Globus pallidus (tissue), 1 donor: ENCODE data around the gene EPHA2.
"Not testable (repeated sequence)": the region's sequence is repeated elsewhere in the genome, so short reads cannot be mapped to it uniquely, and the experiment has no call there.

Source experiments
- DNase-seq: peaks from one replicate; pipeline ENCODE4 v3.0.0-alpha.2; 2015; ENCODE audit warnings: low spot score

Gene EPHA2

DNA sequence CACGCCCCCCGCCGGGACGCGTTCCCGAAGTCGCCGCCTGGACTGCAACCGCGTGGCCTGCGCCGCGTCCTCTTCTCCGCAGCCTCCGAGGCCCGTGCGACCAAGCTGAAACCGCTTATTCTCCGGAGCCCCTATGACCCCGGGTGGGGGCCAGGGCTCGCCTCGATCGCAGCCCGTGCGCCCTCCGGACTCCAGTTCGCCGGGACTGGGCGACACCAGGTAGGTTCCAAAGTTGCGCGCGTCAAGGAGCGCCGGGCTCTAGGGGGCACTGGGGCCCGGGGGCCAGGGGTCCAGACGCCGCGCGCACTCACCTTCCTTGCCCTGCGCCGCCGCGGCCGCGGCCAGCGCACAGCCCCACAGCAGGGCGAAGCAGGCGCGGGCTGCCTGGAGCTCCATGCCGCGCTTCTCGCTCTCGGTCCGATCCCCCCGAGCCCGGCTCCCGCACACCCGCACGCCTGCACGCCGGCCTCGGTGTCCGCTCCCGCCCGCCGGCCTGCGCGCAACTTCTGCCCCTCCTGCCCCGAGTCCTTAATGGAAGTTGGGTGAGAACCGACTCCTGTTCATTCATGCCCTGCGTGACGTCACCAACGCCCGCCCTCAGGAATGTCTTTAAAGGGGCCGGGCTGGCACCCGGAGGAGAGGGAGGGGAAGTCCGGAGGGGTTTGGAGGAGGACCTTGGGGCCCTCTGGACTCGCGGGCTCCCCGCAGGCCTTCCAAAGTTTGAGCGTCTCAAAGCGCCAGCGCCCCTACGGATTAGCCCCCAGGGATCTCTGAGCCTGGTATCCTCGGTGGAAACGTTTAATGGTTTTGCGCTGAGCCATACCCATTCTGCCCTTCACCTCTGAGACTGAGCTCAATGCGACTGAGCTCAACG, at the start of gene EPHA2:
EPHA2 (minus strand) TSS at position 533 of the 874 bp plus-strand sequence; CDS start at position 396, 137 bp downstream.
- peak; percentile 58 for DNase-seq

DNA sequence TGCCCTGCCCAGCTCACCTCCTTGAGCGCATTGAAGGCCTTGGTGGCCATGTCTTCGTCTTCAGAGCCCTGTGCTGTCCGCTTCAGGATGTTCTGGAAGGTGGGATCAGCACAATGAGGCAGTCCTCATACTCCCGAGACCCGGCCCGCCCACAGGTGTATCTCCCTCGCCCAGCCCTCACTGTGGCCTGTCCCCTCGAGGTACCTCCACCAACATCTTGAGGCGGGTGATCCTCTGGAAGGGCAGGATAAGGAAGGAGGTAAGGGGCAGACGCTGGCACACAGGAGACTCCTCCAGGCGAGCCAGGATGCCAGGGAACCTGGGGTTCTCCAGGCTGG, 49.4 kb upstream of the EPHA2 start:
- DNase-seq = no peak

DNA sequence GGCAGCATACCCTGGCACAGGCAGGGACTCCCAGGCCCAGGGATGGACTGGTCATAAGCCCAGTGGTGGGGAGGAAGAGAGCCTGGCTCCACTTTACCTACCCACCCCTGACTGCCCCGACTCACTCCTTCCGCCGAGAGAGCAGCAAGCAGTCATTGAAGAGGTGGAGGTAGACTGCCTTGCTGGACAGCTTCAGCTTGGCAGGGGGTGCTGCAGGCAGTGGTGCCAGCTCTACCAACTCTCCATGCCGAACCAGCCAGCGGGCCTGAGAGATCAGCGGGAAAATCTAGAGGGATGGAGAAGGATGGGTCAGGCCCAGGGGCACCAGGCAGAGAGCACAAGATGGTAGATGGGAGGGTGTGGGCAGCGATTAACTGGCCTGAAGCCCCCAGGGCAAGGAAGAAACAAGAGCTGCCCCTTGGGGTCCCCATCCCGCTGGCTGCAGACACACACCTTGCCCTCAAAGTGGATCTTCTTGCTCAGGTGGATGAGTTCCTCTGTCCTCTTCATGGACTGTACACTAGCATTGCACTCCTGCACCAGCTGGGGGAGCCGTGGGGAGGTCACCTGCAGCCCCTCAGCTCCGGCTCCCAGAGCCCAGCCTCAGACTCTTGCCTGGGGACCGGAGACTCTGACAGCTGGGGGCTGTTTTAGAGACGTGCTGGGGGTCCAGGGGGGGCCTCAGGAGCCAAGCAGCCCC, 48.9 kb upstream of the EPHA2 start:
- DNase-seq = no peak

DNA sequence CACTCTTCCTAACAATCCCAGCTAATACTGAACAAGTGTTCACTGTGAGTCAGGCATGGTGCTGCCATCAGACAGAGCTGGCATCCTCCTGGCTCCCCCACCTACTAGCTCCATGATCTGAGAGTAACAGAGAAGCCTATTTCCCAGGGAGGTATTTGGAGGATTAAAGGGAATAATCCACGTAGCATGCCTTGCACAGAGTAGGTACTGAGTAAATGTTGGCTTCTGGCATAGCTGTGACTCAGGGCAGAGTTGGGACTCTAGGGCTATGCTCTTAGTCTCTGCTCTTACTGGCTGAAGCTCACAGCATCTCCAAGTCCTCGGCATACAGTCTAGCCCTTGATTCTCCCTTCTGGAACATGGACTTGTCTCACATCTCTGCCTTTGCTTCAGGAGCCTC, 48.3 kb upstream of the EPHA2 start:
- no peak for DNase-seq

DNA sequence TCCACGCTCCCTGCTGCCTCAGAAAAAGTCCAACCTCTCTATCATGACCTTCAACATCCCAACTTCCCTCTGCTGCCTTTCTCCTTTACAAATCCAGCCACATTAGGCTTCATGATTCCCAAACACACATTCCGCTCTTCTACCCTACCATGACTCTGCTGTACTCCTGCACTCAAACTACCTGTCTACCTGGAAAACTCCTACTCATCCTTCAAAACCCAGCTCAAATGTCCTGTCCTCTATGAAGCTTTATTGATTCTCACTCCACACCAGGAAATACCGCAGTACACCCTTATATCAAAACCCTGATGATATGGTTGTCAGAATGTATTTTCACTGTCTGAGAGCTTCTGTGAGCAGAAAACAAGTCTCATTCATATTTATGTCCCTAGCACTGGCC, 47.7 kb upstream of the EPHA2 start:
- no peak for DNase-seq

DNA sequence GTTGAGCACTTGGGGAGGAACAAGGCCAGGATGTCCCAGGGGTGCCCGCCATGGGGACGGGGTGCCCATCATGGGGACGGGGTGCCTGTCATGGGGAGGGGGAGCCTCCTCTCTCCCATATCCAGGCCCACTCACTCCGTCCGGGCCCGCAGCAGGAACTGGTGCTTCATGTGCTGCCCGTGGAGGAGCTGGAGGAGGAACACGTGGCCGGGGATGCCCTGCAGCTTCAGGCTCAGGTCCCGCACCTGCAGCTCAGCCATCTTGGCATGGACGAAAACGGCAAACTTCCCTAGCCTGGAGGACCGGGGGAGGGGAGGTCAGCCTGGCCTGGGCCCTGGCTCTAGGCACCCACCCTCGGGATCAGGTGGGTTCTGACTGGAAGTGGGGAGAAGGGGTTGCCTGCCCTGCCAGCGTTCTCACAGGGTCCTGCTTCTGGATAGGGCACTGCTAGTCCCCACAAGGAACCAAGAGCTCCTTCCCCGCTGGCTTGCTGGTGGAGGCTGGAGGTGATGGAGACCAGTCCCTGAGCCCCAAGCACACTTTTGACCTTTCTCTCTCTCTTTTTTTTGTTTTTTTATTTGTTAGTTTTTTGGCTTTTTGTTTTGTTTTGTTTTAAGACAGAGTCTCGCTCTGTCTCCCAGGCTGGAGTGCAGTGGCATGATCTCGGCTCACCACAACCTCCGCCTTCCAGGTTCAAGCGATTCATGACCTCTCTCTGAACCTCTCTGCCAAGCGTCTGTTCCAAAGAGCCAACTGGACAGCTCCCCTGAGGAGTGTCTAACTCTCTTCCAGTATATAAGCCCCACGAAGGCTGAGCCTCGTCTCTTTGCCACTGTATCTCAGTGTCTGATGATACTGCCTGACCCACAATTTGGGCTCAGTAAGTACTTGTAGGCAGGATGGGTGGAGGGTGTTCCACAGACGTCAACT, 46.7 kb upstream of the EPHA2 start:
- DNase-seq = no peak

DNA sequence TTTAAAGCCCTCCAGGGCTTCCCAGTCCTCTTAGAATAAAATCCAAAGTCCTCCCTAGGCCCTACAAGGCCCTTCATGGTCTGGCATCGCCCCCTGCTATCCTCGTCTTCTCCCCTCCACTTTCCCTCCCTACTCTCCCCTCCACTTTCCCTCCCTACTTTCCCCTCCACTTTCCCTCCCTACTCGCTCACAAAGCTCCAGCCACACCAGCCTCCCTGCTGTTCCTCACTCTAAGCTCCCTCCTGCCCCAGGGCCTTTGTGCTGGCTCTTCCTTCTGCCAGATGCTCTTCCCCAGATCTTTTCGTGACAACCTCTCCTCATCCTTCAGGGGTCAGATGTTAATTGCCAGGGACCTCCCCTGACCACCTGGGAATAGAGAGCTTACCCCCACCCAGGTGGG, 43.8 kb upstream of the EPHA2 start:
- DNase-seq = no peak

DNA sequence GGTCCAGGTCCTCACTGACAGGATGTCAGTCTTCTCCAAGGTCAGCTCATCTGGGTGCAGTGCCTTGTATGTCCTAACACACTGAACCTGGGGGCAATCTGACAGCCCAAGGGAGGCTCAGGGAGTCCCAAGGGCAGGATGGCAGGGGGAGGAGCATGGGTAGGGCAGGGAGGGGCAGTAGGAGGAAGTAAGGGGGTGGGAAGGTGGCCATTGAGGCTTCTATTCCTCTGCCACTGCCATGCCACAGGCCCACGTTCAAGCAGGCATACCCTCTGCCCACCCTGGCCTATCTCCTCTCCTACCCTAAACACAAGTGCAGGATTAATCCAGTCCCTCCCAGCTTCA, 43.3 kb upstream of the EPHA2 start:
- DNase-seq = no peak

DNA sequence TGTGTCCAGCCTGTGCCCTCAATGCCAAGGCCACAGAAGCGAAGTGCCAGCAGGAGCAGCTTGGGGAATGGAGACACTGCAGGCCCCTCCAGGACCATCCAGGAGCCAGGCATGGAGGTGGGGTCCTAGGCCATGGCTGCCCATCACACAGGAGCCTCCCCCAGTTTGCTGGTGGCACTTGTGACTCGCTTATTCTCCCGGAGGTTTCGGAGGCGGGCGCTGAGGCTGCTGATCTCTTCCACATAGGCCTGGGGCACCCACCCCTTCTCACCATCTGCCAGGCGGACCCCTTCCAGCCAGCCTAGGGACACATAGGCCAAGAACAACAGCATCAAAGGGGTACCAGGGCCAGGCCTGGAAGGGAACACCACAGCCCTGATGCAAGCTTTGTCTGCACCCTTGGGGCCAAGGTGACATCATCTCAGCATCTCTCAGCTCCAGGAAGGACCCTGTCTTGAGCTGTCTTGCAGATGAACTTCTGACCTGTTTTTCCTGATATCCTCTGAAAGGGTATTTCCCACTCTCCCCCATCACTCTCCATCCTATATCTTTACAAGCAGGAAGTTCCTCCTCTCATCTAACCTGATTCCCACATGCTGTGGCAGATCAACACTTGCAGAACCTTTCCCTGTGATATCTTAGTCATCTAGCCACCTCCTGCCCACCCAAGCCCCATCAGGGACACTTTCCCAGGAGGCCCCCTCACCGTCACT, 42.7 kb upstream of the EPHA2 start:
- no peak for DNase-seq

DNA sequence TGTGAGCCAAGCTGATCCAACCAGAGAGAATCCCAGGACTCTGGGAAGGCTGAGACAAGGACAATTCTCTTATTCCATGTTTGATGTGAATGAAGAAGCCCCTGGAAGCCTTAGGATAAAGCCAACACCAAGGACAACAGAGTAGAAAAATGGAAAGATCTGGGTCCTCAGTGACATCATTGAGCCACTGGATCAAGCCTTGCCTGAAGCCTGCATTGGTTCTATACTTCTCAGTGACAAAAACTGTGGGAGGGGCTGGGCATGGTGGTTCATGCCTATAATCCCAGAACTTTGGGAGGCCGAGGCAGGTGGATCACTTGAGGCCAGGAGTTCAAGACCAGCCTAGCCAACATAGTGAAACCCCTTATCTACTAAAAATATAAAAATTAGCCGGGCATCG, 41.0 kb upstream of the EPHA2 start:
- no peak for DNase-seq

DNA sequence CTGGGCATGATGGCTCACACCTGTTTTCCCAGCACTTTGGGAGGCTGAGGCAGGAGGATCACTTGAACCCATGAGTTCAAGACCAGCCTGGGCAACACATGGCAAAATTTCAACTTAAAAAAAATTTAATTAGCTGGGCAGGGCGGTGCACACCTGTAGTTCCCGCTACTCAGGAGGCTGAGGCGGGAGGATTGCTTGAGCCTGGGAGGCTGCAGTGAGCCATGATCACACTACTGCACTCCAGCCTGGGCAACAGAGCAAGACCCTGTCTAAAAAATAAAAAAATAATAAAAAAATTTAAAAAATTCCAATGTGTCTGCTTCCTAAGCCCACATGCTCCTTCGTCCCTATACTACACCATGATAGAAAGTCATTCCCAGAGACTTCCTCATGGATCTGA, 40.3 kb upstream of the EPHA2 start:
- not testable (repeated sequence) for DNase-seq

DNA sequence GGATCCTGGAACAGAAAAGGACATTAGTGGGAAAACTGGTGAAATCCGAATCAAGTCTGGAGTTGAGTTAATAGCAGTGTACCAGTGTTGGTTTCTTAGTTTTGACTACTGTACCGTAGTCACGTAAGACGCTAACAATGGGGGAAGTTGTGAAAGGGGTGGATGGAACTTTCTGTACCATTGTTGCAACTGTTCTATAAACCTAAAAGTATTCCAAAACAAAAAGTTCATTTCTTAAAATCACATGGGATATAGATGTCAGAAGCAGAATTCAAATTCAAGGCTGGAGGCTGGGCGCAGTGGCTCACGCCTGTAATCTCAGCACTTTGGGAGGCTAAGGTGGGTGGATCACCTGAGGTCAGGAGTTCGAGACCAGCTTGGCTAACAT, 39.6 kb upstream of the EPHA2 start:
- no peak for DNase-seq

DNA sequence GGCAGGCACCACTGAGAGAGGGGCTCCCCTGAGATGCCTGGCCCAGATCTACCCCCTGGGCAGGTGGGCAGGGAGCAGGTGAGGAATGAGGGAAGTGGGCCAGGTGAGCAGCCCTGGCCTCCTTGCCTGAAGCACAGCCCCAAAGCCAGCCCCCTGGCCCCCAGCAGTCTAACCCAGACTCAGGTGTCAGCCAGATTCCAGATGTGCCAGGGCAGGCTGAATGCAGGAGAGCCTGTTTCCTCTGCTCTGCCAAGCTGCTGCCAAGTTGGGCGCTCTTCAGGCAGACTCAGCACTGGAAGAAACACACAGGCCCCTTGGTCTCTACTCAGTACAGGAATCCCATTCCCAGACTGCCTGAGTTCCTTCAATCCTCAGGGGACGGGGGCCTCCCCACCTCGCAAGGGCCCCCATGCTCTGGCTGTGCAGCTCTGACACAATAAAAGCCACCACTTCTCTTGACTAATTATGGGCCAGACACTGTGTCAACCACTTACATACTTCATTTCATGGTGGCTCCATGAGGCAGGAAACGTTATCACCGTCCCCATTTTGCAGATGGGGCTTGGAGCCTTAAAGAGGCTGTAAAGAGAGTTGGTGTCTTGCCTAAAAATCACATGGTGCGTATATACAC, 36.2 kb upstream of the EPHA2 start:
- no peak for DNase-seq

DNA sequence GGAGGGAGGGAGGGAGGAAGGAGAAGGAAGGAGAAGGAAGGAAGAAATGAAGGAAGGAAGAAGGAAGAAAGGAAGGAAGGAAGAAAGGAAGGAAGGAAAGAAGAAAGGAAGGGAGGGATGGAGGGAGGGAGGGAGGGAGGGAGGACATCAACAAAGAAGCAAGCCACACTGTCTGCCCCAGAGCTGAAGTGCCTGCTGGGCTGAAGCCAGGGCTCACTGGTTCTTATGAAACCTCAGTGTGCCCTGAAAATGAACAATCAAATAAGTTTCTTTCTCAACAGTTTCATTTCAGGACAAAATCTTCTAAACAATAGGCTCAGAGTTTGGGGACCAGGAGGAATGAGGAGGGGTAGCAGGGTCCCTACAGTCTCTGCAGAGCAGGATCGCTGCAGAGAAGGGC, 35.4 kb upstream of the EPHA2 start:
- DNase-seq = no peak

DNA sequence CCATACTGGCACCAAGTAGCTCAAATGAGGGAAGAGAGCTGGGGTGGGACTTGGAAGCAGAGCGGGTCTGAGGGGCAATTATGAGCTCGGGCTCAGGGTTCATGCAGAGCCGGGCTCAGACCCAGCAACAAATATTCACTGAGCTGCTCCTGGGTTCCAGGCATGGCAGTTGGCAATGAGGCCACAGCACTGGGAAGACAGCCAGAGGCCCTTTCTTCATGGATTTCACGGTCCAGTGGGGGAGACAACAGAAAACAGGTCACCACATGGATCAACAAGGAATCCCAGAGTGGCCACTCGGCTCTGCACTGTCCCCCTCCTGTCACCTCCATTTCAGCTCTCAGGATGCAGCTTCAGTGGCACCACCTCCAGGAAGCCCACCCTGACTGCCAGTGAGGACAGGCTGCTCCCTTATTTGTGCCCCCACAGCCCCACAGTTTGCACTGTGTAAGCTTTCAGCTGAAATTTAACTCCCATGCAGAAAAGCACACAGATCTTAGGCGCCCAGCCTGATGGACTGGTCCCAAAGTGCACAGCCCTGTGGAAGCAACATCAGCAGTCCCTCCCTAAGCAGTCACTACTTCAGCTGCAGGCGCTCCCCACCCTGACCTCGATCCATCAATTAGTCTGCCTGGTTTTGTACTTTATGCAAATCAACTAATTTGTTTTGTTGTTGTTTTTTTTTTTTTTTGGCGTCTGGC, 34.2 kb upstream of the EPHA2 start:
- peak; percentile 75 for DNase-seq

DNA sequence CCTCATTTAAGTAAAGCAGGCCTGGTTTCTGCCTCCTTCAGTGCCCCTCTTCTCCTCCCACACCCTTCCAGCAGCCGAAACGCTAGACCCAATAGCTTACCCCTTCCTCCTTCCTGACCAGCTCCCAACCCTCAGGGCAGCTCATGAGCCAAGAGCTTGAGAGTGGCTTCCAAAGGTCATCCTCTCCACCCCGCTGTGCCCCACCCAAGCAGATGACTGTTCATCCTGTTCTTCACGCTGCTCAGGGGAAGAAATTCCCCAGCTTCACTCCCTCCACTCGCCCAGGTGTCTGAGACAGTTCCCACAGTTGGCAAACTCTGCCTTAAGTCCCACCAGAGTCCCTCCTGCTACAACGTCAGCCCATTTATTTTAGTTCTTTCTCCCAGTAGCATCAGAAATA, 33.1 kb upstream of the EPHA2 start:
- DNase-seq = no peak

DNA sequence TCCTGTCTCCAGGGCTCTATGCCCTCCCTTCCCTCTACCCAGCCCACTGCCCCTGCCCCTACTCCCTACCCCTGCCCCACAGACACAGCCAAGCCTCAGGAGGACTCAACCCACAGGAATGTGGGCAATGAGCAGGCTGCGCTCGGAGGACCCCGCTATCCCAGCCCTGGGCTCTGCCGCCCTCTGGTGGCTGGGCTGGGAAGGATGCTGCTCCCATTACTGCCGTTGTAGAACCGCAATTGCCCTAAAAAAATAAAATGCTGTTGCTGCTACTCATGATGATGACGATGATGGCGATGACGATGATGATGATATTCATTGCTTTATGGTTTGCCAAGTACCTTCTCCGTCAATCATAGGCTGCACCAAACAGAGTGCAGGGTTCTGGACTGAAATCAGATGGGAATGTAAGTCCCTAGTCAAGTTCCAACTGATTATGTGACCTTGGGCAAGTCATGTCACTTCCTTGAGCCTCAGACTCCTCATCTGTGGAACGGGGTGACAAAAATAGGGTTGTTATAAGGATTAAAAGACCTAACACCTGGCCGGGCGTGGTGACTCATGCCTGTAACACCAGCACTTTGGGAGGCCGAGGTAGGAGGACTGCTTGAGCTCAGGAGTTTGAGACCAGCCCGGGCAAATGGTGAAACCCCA, 32.0 kb upstream of the EPHA2 start:
- peak; percentile 39 for DNase-seq

DNA sequence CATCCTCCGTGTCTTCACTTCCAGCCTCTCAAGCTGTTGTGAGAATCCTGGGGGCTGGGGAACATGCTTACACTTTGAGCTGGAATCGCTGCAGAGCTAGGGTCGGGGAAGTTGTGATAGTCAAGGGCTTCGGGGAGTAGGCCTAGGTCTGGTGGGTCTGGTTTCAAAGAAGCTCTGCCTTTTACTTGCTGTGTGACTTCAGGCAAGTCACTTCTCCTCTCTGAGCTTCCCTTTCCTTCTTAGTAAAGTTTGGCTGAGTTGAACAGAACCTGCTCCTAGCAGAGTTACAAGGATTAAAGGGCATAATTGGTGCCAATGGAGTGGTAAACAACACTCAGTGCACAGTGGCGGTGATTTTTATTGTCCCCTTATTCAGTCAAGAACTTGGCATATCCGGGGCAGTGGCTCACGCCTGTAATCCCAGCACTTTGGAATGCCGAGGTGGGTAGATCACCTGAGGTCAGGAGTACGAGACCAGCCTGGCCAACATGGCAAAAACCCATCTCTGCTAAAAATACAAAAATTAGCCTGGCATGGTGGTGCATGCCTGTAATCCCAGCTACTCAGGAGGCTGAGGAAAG, 30.9 kb upstream of the EPHA2 start:
- DNase-seq = no peak

DNA sequence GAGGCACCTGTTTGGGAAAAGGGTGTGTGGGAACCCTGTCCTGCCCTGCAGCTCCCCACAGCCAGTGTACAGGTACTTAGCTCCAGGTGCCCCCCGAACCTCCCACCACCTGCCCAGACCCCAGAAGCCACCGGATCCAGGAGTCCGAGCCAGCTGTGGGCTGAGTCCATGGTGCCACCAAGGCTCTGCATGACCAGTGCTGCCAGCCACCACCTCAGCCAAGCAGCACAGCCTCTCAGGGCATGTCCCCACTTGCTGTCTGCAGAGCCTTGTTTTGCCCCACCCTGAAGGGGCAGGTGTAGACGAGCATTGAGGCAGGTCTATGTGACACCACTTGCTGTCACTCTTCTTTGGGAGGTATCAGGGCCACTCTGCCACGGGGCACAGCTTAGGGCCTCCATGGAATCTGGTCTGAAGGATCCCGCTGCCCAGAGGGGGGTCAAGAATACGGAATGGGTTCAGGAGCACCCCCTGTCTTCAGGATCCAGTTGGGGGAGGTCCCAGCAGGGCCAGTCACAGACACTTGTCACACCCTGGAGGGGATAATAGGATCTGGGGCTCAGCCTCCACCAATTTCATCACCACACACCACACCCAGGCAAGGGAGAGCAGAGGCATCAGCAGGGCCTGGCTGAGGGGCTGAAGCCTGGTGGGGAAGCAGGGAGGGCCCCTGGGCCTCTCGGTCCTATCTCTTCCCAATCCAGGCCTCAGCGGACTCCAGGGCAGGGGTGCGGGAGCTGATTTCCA, 28.9 kb upstream of the EPHA2 start:
- DNase-seq = no peak
